NCI-H446 (cell line): Measurements from ENCODE around the gene EFCAB6.

Experiments used
- DNase-seq, 2 experiments: peaks; one replicate each; lab custom pipeline; 2025; lab: John Stamatoyannopoulos, UW

The EFCAB6 gene

DNA sequence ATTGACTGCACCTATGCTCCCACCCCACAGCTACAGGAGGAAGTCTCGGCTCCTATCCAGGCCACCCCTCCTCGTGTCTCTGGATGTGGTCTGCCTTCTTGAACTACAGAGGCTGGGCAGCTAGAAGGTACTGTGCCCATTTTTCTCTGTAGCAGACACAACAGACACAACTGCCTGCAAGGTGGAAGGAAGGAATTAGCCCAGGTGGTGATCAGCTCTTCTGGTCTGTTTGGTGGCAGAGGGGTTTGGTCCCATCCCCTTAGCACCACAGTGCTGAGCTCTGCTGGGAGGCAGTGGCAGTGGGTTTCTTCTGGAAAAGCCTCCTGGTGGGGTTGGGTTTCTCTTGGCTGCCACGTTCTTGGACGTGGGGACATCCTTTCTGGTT lies 267.8 kb downstream of the EFCAB6 start:
- no peak for DNase-seq

DNA sequence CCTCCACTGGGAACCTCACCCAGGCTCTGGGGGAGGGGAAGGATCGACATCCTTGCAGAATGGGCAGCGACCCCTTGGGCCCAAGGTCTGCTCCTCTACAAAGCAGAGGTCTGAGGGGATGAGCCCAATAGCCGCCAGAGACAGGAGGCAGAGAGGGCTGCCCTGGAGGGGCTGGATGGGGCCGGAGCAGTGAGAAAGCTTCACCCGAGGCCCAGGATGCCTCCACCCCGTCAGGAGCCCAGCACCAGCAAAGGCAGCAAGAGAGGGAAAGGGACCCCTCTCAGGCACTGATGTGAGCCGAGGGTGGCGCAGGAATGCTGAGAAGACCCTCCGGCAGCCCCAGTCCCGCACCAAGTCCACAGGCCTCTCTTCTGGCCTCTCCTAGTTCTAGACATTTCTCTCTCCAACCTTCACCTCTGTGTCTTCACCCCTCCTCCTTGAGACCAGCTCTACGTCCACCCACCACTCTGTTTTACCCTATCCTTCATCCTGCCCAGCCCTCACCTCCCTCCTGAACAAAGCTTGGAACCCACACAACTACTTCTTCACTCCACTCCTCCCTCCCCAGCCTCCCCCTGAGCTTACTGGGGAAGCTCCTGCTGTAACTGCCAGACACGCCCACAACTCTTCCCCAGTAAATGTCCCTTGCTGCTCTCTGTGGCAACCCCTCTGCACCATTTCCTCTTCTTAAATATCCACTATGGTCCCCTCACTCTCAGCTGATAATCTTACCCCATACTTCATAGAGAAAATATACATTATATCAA lies 268.4 kb downstream of the EFCAB6 start:
- no peak for DNase-seq

DNA sequence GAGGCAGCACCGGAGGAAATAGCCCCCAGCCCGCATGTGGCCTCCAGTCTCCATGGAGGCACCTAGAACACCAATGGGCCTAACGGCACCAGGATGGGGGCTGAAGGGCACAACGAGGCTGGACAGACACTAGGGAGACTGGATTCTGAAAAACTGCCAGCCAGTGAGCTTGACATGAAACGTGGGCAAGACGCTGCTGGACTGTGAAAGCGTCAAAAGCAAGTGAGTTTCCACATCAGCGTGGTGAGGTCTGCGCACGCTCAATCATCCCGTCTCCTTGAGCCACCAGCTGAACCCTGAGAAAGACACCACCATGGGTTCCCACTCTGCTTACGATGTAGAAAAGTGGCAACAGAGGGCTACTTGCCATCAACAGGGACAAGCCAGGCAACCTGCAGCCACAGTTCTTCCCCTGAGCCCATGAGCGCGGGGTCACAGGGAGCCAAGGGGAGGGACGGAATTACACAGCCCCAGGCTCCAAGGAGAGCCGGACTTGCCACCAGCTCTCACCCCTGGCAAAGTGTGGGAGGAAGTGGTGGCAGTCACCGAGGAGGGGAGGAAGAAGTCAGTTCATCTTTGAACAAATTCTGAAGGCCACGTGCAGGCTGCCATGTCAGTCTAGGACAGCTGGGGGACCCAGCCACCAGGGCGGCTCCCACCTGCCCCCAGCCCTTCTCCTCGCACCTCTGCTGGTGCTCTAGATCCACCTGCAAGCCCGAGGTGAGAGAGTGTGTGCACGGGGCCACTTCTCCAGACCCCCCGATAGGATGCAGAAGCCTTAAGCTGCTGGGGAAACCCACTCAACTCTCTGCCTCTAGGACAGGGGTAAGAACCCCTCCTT lies 269.2 kb downstream of the EFCAB6 start:
- DNase-seq, result no peak

DNA sequence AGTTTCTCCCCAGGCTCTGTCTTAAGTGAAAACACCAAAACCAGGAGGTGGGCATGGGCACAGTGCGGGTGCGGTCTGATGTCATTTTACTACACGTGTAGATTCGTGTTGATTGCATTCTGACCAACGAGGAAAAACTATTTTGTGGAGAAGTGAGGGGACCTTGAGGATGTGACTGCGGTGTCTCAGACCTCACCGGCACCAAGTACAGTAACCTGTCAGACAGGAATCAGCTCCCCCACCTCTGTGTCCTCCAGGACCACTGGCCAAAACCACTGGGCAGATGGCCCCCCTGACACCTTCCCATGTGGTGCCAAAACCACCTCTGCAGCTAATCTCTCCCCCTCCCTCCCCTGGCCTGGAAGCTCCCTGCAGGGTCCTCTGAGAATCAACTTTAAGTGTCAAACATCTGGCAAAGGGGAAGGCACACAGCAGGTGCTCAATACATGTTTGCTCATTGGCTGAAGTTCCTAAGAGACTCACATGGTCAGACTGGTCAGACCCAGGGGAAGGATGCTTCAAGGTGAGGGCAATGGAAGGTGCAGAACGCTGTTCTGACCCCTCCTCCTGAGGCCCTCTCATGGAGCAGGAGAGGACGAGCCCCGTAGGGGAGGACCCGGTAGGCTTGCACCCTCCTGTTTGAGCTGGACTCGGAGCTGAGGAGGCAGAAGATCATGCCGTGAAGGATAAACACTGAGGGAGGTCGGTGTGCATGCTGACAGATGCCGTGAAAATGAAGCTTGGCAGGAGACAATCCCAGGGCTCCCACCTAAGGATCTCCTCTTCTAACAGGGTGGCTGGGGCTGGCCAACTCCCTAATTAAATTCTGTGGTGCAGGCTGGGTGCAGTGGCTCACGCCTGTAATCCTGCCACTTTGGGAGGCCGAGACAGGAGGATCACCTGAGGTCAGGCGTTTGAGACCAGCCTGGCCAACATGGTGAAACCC lies 270.4 kb downstream of the EFCAB6 start:
- no peak for DNase-seq

GRCh38 chr22:43541022-43541421 lies 271.1 kb downstream of the EFCAB6 start:
- DNase-seq, result no peak

GRCh38 chr22:43540529-43540923 lies 271.6 kb downstream of the EFCAB6 start:
- no peak for DNase-seq

- DNase-seq, result no peak
These were observed 272.3 kb downstream of the EFCAB6 start for GRCh38 chr22:43539572-43540528.

- no peak for DNase-seq
These were observed 275.0 kb downstream of the EFCAB6 start for GRCh38 chr22:43537019-43537585.

GRCh38 chr22:43535741-43536140 lies 276.4 kb downstream of the EFCAB6 start:
- no peak for DNase-seq

DNA sequence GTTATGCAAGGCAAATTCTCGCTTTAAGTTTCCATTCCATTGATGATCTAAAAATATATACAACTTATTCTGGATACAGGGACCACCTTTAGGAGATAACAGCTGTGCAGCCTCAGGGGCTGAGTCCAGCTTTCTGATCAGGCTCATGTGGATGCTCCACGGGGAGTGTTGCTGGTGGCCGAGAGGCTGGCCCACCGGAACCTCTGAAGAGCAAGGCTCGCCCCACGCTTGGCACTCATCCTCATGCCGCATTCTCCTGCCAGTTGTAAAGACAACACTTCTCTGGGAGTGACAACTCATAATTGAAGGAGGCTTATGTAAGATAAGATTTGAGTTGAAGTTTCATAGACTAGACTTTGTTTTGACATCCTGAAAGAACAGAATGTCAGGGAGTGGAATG lies 276.8 kb downstream of the EFCAB6 start:
- DNase-seq, result no peak

DNA sequence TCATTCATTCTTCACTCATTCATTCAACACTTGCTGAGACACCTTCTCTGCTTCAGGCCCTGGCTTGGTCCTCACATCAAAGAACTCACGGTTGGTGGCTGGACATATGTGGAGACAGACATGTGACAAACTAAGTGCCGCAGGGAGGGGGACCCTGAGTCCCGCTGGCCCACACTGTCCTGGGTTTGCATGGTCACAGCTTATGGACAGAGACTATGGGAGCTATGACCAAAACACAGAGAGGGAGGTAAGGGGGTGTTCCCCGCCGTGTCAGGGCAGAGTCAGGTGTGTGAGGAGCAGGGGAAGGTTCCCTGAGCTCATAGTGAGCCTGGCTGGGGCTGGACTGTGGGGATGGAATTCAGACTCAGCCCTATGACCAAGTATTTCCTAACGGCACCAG lies 277.2 kb downstream of the EFCAB6 start:
- no peak for DNase-seq

- no peak for DNase-seq
These were observed 278.3 kb downstream of the EFCAB6 start for GRCh38 chr22:43533656-43534428.

DNA sequence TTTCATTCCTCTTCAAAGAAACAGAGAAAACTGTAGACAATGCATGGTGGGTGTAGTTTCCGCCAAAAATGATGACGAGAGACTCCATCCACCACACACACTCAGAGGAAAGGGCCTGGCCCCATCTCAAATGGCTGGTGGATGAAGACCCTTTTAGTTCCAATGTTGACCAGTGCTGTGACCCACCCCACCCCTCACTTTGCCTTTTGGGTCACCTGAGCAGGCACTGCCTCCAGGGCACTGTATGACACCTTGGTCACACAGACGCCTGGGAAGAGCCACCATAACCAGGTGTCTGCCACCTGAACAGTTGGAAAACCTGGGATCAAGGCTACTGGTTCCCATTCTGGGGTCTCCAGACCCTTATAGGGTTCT lies 279.0 kb downstream of the EFCAB6 start:
- DNase-seq, result no peak

GRCh38 chr22:43532301-43533155 lies 279.6 kb downstream of the EFCAB6 start:
- no peak for DNase-seq

- no peak for DNase-seq
These were observed 280.5 kb downstream of the EFCAB6 start for GRCh38 chr22:43531651-43532050.

- DNase-seq, result no peak
These were observed 281.5 kb downstream of the EFCAB6 start for GRCh38 chr22:43530349-43531201.

DNA sequence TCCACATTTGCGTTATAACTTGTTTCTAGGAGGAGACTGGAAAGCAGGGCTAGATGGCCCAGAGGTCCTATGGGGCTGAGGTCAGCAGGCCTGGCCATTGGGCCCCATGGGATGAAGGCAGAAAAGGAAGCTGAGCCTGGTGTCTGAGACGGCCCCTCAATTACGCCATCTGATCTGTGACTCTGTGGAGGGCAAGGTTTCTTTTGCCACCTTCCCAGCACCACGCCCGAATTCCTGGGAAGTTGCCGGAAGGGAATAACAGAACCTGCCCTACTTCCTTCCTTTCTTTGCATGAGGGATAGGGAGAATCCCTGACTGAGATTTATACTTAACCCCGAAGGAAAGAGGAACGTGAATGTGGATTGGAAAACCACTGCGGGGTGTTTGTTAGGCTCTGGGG lies 282.2 kb downstream of the EFCAB6 start:
- DNase-seq, result no peak

DNA sequence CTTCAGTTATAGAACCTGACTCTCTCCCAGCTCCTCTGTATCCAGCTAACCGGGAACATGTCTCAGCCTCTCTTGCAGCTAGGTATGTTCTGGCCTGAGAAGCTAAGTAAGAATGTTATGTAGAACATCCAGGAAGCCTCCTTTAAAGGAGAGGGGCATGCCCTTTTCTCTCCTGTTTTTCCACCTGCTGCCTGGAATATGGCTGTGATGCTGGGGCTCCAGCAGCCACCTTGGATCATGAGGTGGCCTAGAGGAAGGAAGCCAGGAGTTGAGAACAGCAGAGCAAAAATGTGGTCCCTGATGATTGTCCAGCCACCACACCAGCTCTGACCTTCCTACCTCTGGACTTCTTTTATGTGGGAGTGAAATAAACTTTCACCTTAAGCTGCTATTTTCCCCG lies 282.6 kb downstream of the EFCAB6 start:
- no peak for DNase-seq
